Muscle of leg (tissue), 9 donors: Measurements from ENCODE around the gene ATP2B3. TPM values are rescaled to one million over a fixed set of nuclear protein-coding genes. Genes with fewer than 3 reads are reported as not detected.

ENCODE experiments used
- polyA plus RNA-seq, 8 donors: library from polyadenylated mRNA; unstranded; fragments of 120-200 nt; gene quantifications; one replicate each; pipeline versions ENCODE4 v1.2.1 to v1.2.3, GENCODE V29; 2013; ENCODE audit warnings: inconsistent platforms in 1 of 8, low replicate concordance in 1 of 8; ENCODE audit not compliant: insufficient read length in 8 of 8, insufficient read depth in 1 of 8
- total RNA-seq: library from RNA; stranded (reverse); fragments of 120-200 nt; gene quantifications from one replicate; pipeline ENCODE4 v1.2.4, GENCODE V29; 2013

ATP2B3 gene
- total and polyA plus RNA-seq, 9 donors = 0.18 to 0.56 (median 0.29) TPM

Other genes starting within 250 kb of the ATP2B3 start
- not detected for gene PNMA6F, start 195.9 kb upstream of the ATP2B3 start, total RNA-seq
- not detected for gene PNMA6F, start 195.9 kb upstream of the ATP2B3 start, polyA plus RNA-seq
- gene ZNF275, start 183.5 kb upstream of the ATP2B3 start, total RNA-seq = 5.6 TPM
- gene ZNF275, start 183.5 kb upstream of the ATP2B3 start, polyA plus RNA-seq = 10 to 100 TPM in 1 of 8 donors, 1 to 10 TPM in 7; 6.7 to 10.9 (median 8.6) TPM
- not detected for gene PNMA6E, start 116.3 kb upstream of the ATP2B3 start, total RNA-seq
- gene PNMA6E, start 116.3 kb upstream of the ATP2B3 start, polyA plus RNA-seq = not detected
- gene ZFP92, start 106.2 kb upstream of the ATP2B3 start, total RNA-seq = 0.62 TPM
- 1 to 10 TPM in 2 of 8 donors, under 1 TPM in 6; 0.72 to 1.1 (median 0.89) TPM for gene ZFP92, start 106.2 kb upstream of the ATP2B3 start, polyA plus RNA-seq
- 0.49 TPM for gene TREX2, start 71.6 kb upstream of the ATP2B3 start, total RNA-seq
- gene TREX2, start 71.6 kb upstream of the ATP2B3 start, polyA plus RNA-seq = 1 to 10 TPM in 1 of 8 donors, under 1 TPM in 7; 0.20 to 1.3 (median 0.63) TPM
- gene HAUS7, start 47.1 kb upstream of the ATP2B3 start, total RNA-seq = 20.0 TPM
- gene HAUS7, start 47.1 kb upstream of the ATP2B3 start, polyA plus RNA-seq = 10 to 100 TPM; 27.2 to 34.3 (median 30.3) TPM
- 39.7 TPM for gene BGN, start 22.7 kb upstream of the ATP2B3 start, total RNA-seq
- gene BGN, start 22.7 kb upstream of the ATP2B3 start, polyA plus RNA-seq = 100 to 1,000 TPM in 6 of 8 donors, 10 to 100 TPM in 2; 87.7 to 238 (median 161) TPM
- 14.1 TPM for gene CCNQ, start 81.5 kb downstream of the ATP2B3 start, total RNA-seq
- gene CCNQ, start 81.5 kb downstream of the ATP2B3 start, polyA plus RNA-seq = 10 to 100 TPM; 11.7 to 15.9 (median 13.2) TPM
- gene DUSP9, start 129.6 kb downstream of the ATP2B3 start, total RNA-seq = 0.35 TPM
- gene DUSP9, start 129.6 kb downstream of the ATP2B3 start, polyA plus RNA-seq = under 1 TPM in 7 of 8 donors, not detected in 1; 0.11 to 0.89 (median 0.37) TPM
- 3.5 TPM for gene PNCK, start 156.2 kb downstream of the ATP2B3 start, total RNA-seq
- 10 to 100 TPM in 1 of 8 donors, 1 to 10 TPM in 5, under 1 TPM in 2; 0.93 to 10.6 (median 3.4) TPM for gene PNCK, start 156.2 kb downstream of the ATP2B3 start, polyA plus RNA-seq
- 14.6 TPM for gene SLC6A8, start 170.3 kb downstream of the ATP2B3 start, total RNA-seq
- gene SLC6A8, start 170.3 kb downstream of the ATP2B3 start, polyA plus RNA-seq = 10 to 100 TPM; 23.0 to 49.1 (median 32.5) TPM
- gene BCAP31, start 206.7 kb downstream of the ATP2B3 start, total RNA-seq = 51.8 TPM
- 10 to 100 TPM; 73.9 to 90.1 (median 76.9) TPM for gene BCAP31, start 206.7 kb downstream of the ATP2B3 start, polyA plus RNA-seq
- 7.2 TPM for gene ABCD1, start 207.2 kb downstream of the ATP2B3 start, total RNA-seq
- gene ABCD1, start 207.2 kb downstream of the ATP2B3 start, polyA plus RNA-seq = 10 to 100 TPM in 1 of 8 donors, 1 to 10 TPM in 7; 7.7 to 11.4 (median 9.2) TPM
- 0.89 TPM for gene PLXNB3, start 246.6 kb downstream of the ATP2B3 start, total RNA-seq
- gene PLXNB3, start 246.6 kb downstream of the ATP2B3 start, polyA plus RNA-seq = 1 to 10 TPM; 2.4 to 8.9 (median 4.2) TPM